GM23248 (cell line): ENCODE measurements around the gene ANO2. TPM values are rescaled to one million over a fixed set of nuclear protein-coding genes. Genes with fewer than 3 reads are reported as not detected.

Source experiments
- DNase-seq: peaks from one replicate; pipeline ENCODE4 v3.0.0-alpha.2; 2015
- H2AFZ ChIP-seq: fragments of 200-600 bp; sonication (generic); 2 replicates; pipeline ENCODE4 v1.6.1; 2016; ENCODE audit warnings: antibody characterized with exemption
- H3F3A ChIP-seq: fragments of 200-600 bp; sonication (generic); 2 replicates; pipeline ENCODE4 v1.6.1; 2016; ENCODE audit warnings: mild to moderate bottlenecking, antibody characterized with exemption, mixed run types; ENCODE audit not compliant: insufficient read depth
- H3K27ac ChIP-seq: fragments of 200-600 bp; sonication (generic); 2 replicates; pipeline ENCODE4 v1.5.1; 2016; ENCODE audit warnings: mild to moderate bottlenecking
- H3K27me3 ChIP-seq: fragments of 200-600 bp; sonication (generic); replicated peaks from 2 replicates; pipeline ENCODE4 v1.6.1; 2016; ENCODE audit warnings: mild to moderate bottlenecking; ENCODE audit not compliant: insufficient read depth
- H3K36me3 ChIP-seq: fragments of 200-600 bp; sonication (generic); 2 replicates; pipeline ENCODE4 v1.6.1; 2016; ENCODE audit warnings: low read depth, mild to moderate bottlenecking
- H3K4me1 ChIP-seq: fragments of 200-600 bp; sonication (generic); 2 replicates; pipeline ENCODE4 v1.6.1; 2016; ENCODE audit warnings: mild to moderate bottlenecking; ENCODE audit not compliant: insufficient read depth
- H3K4me2 ChIP-seq: fragments of 200-600 bp; sonication (generic); one replicate; pipeline ENCODE4 v1.6.1; 2016; ENCODE audit warnings: mild to moderate bottlenecking; ENCODE audit not compliant: unreplicated experiment
- H3K4me3 ChIP-seq: fragments of 200-600 bp; sonication (generic); 2 replicates; pipeline ENCODE4 v1.5.1; 2016; ENCODE audit warnings: mild to moderate bottlenecking
- H3K79me2 ChIP-seq: fragments of 200-600 bp; sonication (generic); 2 replicates; pipeline ENCODE4 v1.6.1; 2016; ENCODE audit warnings: mild to moderate bottlenecking; ENCODE audit not compliant: insufficient read depth
- H3K9ac ChIP-seq: fragments of 200-600 bp; sonication (generic); 2 replicates; pipeline ENCODE4 v1.6.1; 2016; ENCODE audit warnings: mild to moderate bottlenecking
- H3K9me2 ChIP-seq: fragments of 200-600 bp; sonication (generic); 2 replicates; pipeline ENCODE4 v1.6.1; 2016; ENCODE audit warnings: mixed run types, mild to moderate bottlenecking, moderate library complexity; ENCODE audit not compliant: insufficient read depth
- H3K9me3 ChIP-seq: fragments of 200-600 bp; sonication (generic); one replicate; pipeline ENCODE4 v1.6.1; 2017; ENCODE audit warnings: low read depth
- H4K20me1 ChIP-seq: fragments of 200-600 bp; sonication (generic); 2 replicates; pipeline ENCODE4 v1.6.0; 2016; ENCODE audit not compliant: insufficient read depth
- EZH2 ChIP-seq: fragments of 200-600 bp; sonication (generic); IDR thresholded peaks from 2 replicates; pipeline ENCODE4 v1.6.1; 2018; ENCODE audit warnings: antibody characterized with exemption, mild to moderate bottlenecking; ENCODE audit not compliant: insufficient read depth, poor library complexity, severe bottlenecking
- EZH2phosphoT487 ChIP-seq: fragments of 200-600 bp; sonication (generic); IDR thresholded peaks from 2 replicates; pipeline ENCODE4 v1.6.1; 2018; ENCODE audit warnings: antibody characterized with exemption, moderate library complexity, mild to moderate bottlenecking, low read depth; ENCODE audit not compliant: insufficient read depth
- WGBS, 2 experiments: methylation state at CpG; one replicate each; pipeline ENCODE4 v1.1.6; 2015 to 2017; ENCODE audit warnings: low lambda C conversion rate in 2 of 2, low coverage in 1 of 2; ENCODE audit errors: missing lambda C conversion rate in 2 of 2; 5-methylcytosine and 5-hydroxymethylcytosine counted together
- in situ Hi-C: fragments of 300-500 bp; cut with MboI; formaldehyde crosslinking; loops from 2 replicates; pipeline ENCODE4 v1.15.0; 2020
- polyA plus RNA-seq: library from polyadenylated mRNA; unstranded; fragments of >200 nt; fragmentation: Nextera tagmentation; extraction: Ambion mirVana; gene quantifications from 2 replicates; pipeline ENCODE4 v1.2.1, GENCODE V29; 2016
- total RNA-seq: library from RNA; depleted of rRNA; stranded (reverse); fragments of >200 nt; shearing (Covaris generic); gene quantifications from 2 replicates; pipeline ENCODE4 v1.2.3, GENCODE V29; 2014

ANO2 gene
- total and polyA plus RNA-seq, 2 experiments from 2014 or later: not detected

DNA sequence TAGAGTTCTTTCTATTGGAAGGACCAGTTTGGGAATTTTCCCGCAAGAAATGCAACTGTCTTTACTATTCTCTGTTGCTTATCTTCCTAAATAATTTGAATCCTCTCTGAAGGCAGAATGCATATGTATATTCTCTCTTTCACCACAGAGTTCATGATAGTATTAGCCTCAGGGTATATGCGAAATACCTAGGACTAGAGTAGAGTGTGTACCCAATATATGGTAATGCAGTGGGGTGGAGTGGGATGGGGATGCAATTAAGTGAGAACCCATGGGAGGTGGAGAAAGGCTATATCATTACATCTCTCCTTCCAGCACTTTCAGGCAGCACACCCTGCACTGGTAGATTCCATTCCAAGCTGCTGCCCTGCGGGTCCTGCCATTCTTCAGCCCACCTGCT lies 207.3 kb downstream of the ANO2 start:
- TF ChIP-seq EZH2phosphoT487 (no peak), EZH2 (no peak)
- 70 to 82% methylated on average over 3 of the region's 3 CpGs for WGBS, 2 experiments
- no peaks in the 10 kb centered on the region for H3K4me1 ChIP-seq
- no peaks in the 10 kb centered on the region for H3K36me3 ChIP-seq
- H3K27me3 ChIP-seq: no peaks in the 10 kb centered on the region
- no peak overlapping the region for H3K9ac ChIP-seq
- H2AFZ ChIP-seq: no peak overlapping the region
- H3K4me2 ChIP-seq: no peak overlapping the region
- H3F3A ChIP-seq: no peaks in the 10 kb centered on the region
- no peak for DNase-seq
- no peaks in the 10 kb centered on the region for H3K79me2 ChIP-seq
- in situ Hi-C loops: no loop called here
- no peak overlapping the region for H3K4me3 ChIP-seq
- no peaks in the 10 kb centered on the region for H3K9me3 ChIP-seq
- H3K9me2 ChIP-seq: no peaks in the 10 kb centered on the region
- H3K27ac ChIP-seq: no peak overlapping the region
- H4K20me1 ChIP-seq: no peaks in the 10 kb centered on the region

DNA sequence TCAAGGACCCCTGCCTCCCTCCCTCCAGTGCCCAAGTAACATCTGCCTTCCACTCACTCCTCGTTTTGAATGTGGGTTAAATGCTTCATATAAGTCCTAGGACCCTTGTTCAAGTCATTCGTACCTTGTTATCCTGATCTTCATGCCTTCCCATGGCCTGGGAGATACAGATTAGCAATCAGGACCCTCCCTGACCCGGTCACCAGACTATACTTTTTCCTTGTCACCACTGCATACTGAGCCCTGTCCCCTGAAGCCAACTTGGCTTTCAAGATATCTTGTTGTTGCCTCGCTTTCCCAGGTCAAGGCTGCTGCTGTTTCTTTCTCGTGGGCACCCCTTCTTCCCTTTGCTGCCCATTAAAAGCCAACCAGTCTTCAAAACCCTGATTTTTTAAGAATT lies 208.5 kb downstream of the ANO2 start:
- H3K4me2 ChIP-seq: no peak overlapping the region

DNA sequence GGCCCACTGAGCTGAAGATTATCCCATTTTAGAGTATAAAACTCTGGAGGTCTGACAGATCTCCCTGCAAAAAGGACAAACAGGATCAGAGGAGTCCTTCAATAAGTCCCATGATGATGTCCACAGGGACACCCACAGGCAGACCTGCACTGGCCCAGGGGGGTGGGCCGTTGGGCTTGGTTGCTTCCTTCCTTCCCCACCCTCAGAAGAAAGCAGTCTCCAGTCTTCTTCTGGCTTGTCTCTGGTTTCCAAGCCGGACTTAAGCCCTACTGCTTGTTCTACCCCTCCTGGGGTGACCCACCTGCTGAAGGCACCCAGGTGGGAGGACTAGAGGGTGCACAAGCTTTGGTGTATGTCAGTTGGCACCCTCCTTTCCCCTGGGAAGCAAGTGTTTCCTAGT lies 209.0 kb downstream of the ANO2 start:
- Histone ChIP-seq H3K4me1 (no peaks in the 10 kb centered on the region), H3K27me3 (no peaks in the 10 kb centered on the region), H3K4me2 (no peak overlapping the region), H3K27ac (no peak overlapping the region), H3K36me3 (no peaks in the 10 kb centered on the region), H3K9me2 (no peaks in the 10 kb centered on the region), H2AFZ (no peak overlapping the region), H3K79me2 (no peaks in the 10 kb centered on the region), H3K4me3 (no peak overlapping the region), H3K9me3 (no peaks in the 10 kb centered on the region), H3F3A (no peaks in the 10 kb centered on the region), H4K20me1 (no peaks in the 10 kb centered on the region), H3K9ac (no peak overlapping the region)
- no peak for DNase-seq
- TF ChIP-seq EZH2 (no peak), EZH2phosphoT487 (no peak)
- 18 to 26% methylated on average over 2 of the region's 2 CpGs for WGBS, 2 experiments
- in situ Hi-C loops: no loop called here

More for the DNA sequence above, 208.5 kb downstream of the ANO2 start:
- Histone ChIP-seq H3F3A (no peaks in the 10 kb centered on the region), H3K27ac (no peak overlapping the region), H3K9me3 (no peaks in the 10 kb centered on the region), H3K4me1 (no peaks in the 10 kb centered on the region), H3K27me3 (no peaks in the 10 kb centered on the region), H3K4me3 (no peak overlapping the region), H2AFZ (no peak overlapping the region), H3K79me2 (no peaks in the 10 kb centered on the region), H3K36me3 (no peaks in the 10 kb centered on the region), H4K20me1 (no peaks in the 10 kb centered on the region), H3K9ac (no peak overlapping the region), H3K9me2 (no peaks in the 10 kb centered on the region)
- 33 to 36% methylated on average over 5 of the region's 5 CpGs for WGBS, 2 experiments
- TF ChIP-seq EZH2: no peak
- no peak for TF ChIP-seq EZH2phosphoT487
- no peak for DNase-seq
- in situ Hi-C loops: no loop called here

DNA sequence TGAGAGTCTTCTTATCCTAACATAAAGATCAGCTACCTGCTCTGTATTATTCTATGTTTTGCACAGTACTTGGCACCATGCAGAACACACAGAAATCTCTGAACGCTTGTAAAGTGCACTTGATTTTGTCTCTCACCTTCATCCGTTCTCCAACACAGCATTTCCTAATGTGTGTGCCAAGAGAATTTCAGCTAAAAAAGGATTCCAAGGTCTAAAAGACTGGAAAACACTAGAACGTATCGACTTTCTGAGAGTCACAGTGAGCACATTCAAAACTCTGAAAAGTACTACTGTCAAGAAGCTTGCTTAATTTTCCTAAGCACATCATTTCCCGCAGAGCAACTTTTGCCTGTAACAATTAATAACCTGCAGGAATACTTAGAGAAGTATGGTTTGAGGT lies 211.1 kb downstream of the ANO2 start:
- H3K36me3 ChIP-seq: no peaks in the 10 kb centered on the region
- in situ Hi-C loops: no loop called here
- H3K4me3 ChIP-seq: no peak overlapping the region
- H3K9me3 ChIP-seq: no peaks in the 10 kb centered on the region
- no peaks in the 10 kb centered on the region for H3K79me2 ChIP-seq
- H3K4me2 ChIP-seq: no peak overlapping the region
- no peak overlapping the region for H2AFZ ChIP-seq
- no peaks in the 10 kb centered on the region for H4K20me1 ChIP-seq
- no peak for DNase-seq
- H3K27ac ChIP-seq: no peak overlapping the region
- no peaks in the 10 kb centered on the region for H3K27me3 ChIP-seq
- TF ChIP-seq EZH2phosphoT487 (no peak), EZH2 (no peak)
- 61 to 69% methylated on average over 5 of the region's 5 CpGs for WGBS, 2 experiments
- H3K9ac ChIP-seq: no peak overlapping the region
- H3K4me1 ChIP-seq: no peaks in the 10 kb centered on the region
- no peaks in the 10 kb centered on the region; the same call in 1 of the 2 replicates for H3K9me2 ChIP-seq
- no peaks in the 10 kb centered on the region for H3F3A ChIP-seq

DNA sequence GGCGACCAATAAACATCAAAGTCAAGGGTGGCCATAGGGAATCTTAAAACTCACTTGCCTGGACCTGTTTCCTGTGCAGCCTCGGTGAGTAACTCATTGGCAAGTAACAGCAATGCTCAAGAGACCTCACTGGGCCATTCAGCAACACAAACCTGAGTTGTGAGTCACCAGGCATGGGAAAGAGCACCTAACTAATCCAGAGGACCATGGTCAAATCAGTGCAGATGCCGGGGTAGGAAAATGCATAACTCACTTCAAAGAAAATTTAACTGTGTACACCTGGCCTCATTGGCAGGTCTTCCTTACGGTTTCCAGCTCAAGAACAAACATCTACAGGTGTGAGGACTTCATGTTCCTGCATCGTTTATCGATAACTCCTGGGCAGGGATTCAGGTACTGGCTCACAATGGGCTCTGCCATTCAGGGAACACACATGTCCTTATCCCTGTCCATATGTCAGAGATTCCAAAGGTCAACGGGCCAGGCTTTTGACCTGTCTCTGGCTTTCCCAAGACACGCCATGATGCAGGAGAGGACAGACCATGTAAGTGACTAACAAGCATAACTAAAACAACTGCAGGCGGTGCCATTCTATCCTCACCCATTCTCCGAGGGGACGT lies 211.8 kb downstream of the ANO2 start:
- Histone ChIP-seq H3K27ac (no peak overlapping the region), H4K20me1 (no peaks in the 10 kb centered on the region), H3K4me1 (no peaks in the 10 kb centered on the region), H3K79me2 (no peaks in the 10 kb centered on the region), H3K4me3 (no peak overlapping the region), H2AFZ (no peak overlapping the region), H3K36me3 (no peaks in the 10 kb centered on the region), H3K9me2 (no peaks in the 10 kb centered on the region; the same call in 1 of the 2 replicates), H3K9me3 (no peaks in the 10 kb centered on the region), H3K9ac (no peak overlapping the region), H3F3A (no peaks in the 10 kb centered on the region), H3K4me2 (no peak overlapping the region), H3K27me3 (no peaks in the 10 kb centered on the region)
- in situ Hi-C loops: no loop called here
- WGBS, 2 experiments: 63 to 72% methylated on average over 11 of the region's 11 CpGs
- TF ChIP-seq EZH2phosphoT487 (no peak), EZH2 (no peak)
- DNase-seq: no peak
